ENCODE measurements around the gene EHMT1. TPM values are rescaled to one million over a fixed set of nuclear protein-coding genes. Genes with fewer than 3 reads are reported as not detected.
"Not testable (repeated sequence)": the region's sequence is repeated elsewhere in the genome, so short reads cannot be mapped to it uniquely, and the experiment has no call there.

EHMT1 gene
- total and polyA plus RNA-seq, 2 experiments from 2014 or later: 46.0 to 47.7 TPM

DNA sequence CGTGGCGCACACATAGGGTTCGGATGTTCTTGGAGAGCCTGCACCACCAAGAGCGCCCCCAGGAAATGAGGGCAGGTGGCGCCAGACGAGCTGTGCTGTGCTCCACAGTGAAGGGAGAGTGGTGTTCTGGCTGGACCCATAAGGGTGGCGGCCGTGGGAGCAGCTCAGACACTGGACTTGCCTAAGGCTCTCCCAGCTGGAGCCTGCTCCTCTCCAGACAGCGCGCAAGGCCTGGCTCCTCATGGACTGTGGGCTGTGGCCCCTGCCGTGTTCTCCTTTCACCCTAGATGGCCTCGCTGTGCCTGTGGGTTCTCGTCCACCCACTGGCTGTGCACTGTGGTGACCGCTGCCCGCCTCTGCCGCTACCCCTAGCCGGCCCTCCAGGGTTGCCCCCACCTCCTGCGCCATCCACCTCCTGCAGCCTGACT lies 92.9 kb downstream of the EHMT1 start:
- H3K79me2 ChIP-seq: peaks cover 72% of the 10 kb centered on the region
- TF ChIP-seq EZH2phosphoT487 (IDR thresholded peaks at IDR 0.05; ENCODE audit: low read depth, severe bottlenecking, unreplicated experiment) (no peak), EZH2 (IDR thresholded peaks at IDR 0.05; ENCODE audit: borderline replicate concordance) (no peak), CTCF (IDR thresholded peaks at IDR 0.05; ENCODE audit: poor library complexity) (no peak)

GRCh38 chr9:137715321-137715720 lies 96.5 kb downstream of the EHMT1 start:
- peaks cover 36% of the 10 kb centered on the region for H3K79me2 ChIP-seq
- no peak overlapping the region for H3K27ac ChIP-seq
- H3K4me1 ChIP-seq (ENCODE audit: insufficient read depth): no peaks in the 10 kb centered on the region
- no peaks in the 10 kb centered on the region for H3K27me3 ChIP-seq
- H3K9me2 ChIP-seq (replicated peaks; ENCODE audit: insufficient read depth): no peaks in the 10 kb centered on the region
- no peak overlapping the region for H3K4me3 ChIP-seq
- DNase-seq (ENCODE audit: low spot score): no peak
- WGBS (ENCODE audit: low lambda C conversion rate, missing lambda C conversion rate): 94% methylated on average over 12 of the region's 12 CpGs
- H4K20me1 ChIP-seq (ENCODE audit: insufficient read depth, poor library complexity, severe bottlenecking): no peaks in the 10 kb centered on the region
- H3K36me3 ChIP-seq (replicated peaks; ENCODE audit: insufficient read depth, low read depth): no peaks in the 10 kb centered on the region
- H3K9me3 ChIP-seq (ENCODE audit: low read depth): no peaks in the 10 kb centered on the region
- H3K4me2 ChIP-seq: no peak overlapping the region
- H2AFZ ChIP-seq: no peak overlapping the region
- TF ChIP-seq EZH2phosphoT487 (IDR thresholded peaks at IDR 0.05; ENCODE audit: low read depth, severe bottlenecking, unreplicated experiment) (no peak), EZH2 (IDR thresholded peaks at IDR 0.05; ENCODE audit: borderline replicate concordance) (no peak), CTCF (IDR thresholded peaks at IDR 0.05; ENCODE audit: poor library complexity) (no peak)

More for the DNA sequence above, 92.9 kb downstream of the EHMT1 start:
- Histone ChIP-seq H3K4me1 (ENCODE audit: insufficient read depth) (no peaks in the 10 kb centered on the region), H3K36me3 (replicated peaks; ENCODE audit: insufficient read depth, low read depth) (no peaks in the 10 kb centered on the region), H2AFZ (no peak overlapping the region), H4K20me1 (ENCODE audit: insufficient read depth, poor library complexity, severe bottlenecking) (peaks cover 35% of the 10 kb centered on the region), H3K27me3 (no peaks in the 10 kb centered on the region), H3K9me3 (ENCODE audit: low read depth) (no peaks in the 10 kb centered on the region), H3K4me2 (no peak overlapping the region), H3K9me2 (replicated peaks; ENCODE audit: insufficient read depth) (no peaks in the 10 kb centered on the region), H3K4me3 (no peak overlapping the region), H3K27ac (no peak overlapping the region)
- no peak for DNase-seq (ENCODE audit: low spot score)
- WGBS (ENCODE audit: low lambda C conversion rate, missing lambda C conversion rate): 97% methylated on average over 16 of the region's 18 CpGs

GRCh38 chr9:137715866-137716693 lies 97.3 kb downstream of the EHMT1 start:
- not testable (repeated sequence) for H3K27me3 ChIP-seq; H2AFZ ChIP-seq; H3K4me1 ChIP-seq (ENCODE audit: insufficient read depth); H3K36me3 ChIP-seq (replicated peaks; ENCODE audit: insufficient read depth, low read depth); H4K20me1 ChIP-seq (ENCODE audit: insufficient read depth, poor library complexity, severe bottlenecking); DNase-seq (ENCODE audit: low spot score); H3K4me3 ChIP-seq; H3K4me2 ChIP-seq; H3K9me2 ChIP-seq (replicated peaks; ENCODE audit: insufficient read depth); H3K27ac ChIP-seq; H3K9me3 ChIP-seq (ENCODE audit: low read depth)
- peaks cover 30% of the 10 kb centered on the region for H3K79me2 ChIP-seq
- WGBS (ENCODE audit: low lambda C conversion rate, missing lambda C conversion rate): 93% methylated on average over 6 of the region's 7 CpGs

DNA sequence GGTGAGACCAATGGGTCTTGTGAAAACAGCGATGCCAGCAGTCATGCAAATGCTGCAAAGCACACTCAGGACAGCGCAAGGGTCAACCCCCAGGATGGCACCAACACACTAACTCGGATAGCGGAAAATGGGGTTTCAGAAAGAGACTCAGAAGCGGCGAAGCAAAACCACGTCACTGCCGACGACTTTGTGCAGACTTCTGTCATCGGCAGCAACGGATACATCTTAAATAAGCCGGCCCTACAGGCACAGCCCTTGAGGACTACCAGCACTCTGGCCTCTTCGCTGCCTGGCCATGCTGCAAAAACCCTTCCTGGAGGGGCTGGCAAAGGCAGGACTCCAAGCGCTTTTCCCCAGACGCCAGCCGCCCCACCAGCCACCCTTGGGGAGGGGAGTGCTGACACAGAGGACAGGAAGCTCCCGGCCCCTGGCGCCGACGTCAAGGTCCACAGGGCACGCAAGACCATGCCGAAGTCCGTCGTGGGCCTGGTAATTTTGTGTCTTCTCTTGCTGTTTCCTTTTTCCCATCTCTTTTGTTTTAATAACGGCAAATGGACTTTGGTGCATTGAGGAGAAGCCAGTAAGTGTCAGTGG lies 98.0 kb downstream of the EHMT1 start:
- H3K27me3 ChIP-seq: no peaks in the 10 kb centered on the region
- H3K4me1 ChIP-seq (ENCODE audit: insufficient read depth): no peaks in the 10 kb centered on the region
- H2AFZ ChIP-seq: no peak overlapping the region
- no peak overlapping the region for H3K4me3 ChIP-seq
- no peaks in the 10 kb centered on the region for H4K20me1 ChIP-seq (ENCODE audit: insufficient read depth, poor library complexity, severe bottlenecking)
- no peak for DNase-seq (ENCODE audit: low spot score)
- H3K27ac ChIP-seq: no peak overlapping the region
- H3K4me2 ChIP-seq: no peak overlapping the region
- H3K9me3 ChIP-seq (ENCODE audit: low read depth): no peaks in the 10 kb centered on the region
- TF ChIP-seq EZH2 (IDR thresholded peaks at IDR 0.05; ENCODE audit: borderline replicate concordance) (no peak), CTCF (IDR thresholded peaks at IDR 0.05; ENCODE audit: poor library complexity) (no peak), EZH2phosphoT487 (IDR thresholded peaks at IDR 0.05; ENCODE audit: low read depth, severe bottlenecking, unreplicated experiment) (no peak)
- peaks cover 35% of the 10 kb centered on the region for H3K79me2 ChIP-seq
- no peaks in the 10 kb centered on the region for H3K9me2 ChIP-seq (replicated peaks; ENCODE audit: insufficient read depth)
- H3K36me3 ChIP-seq (replicated peaks; ENCODE audit: insufficient read depth, low read depth): no peaks in the 10 kb centered on the region
- WGBS (ENCODE audit: low lambda C conversion rate, missing lambda C conversion rate): 97% methylated on average over 25 of the region's 25 CpGs
